Glomerular endothelial cell (primary cell): ENCODE data around the gene IGFBP2. TPM values are rescaled to one million over a fixed set of nuclear protein-coding genes. Genes with fewer than 3 reads are reported as not detected.

Experiments
- DNase-seq: peaks from one replicate; pipeline ENCODE4 v3.0.0-alpha.2; 2011; ENCODE audit warnings: low read depth, low spot score; ENCODE audit errors: extremely low read depth
- total RNA-seq: library from RNA; depleted of rRNA; stranded (reverse); fragments of >200 nt; gene quantifications from 2 replicates; pipeline ENCODE4 v1.2.3, GENCODE V29; 2015

Gene IGFBP2
- total RNA-seq, 1 donor from 2014 or later: 268 TPM

GRCh38 chr2:216698895-216699294, 65.7 kb downstream of the IGFBP2 start:
- peak; percentile 20 for DNase-seq

- no peak for DNase-seq
Measured at GRCh38 chr2:216700088-216700567, 66.9 kb downstream of the IGFBP2 start.

GRCh38 chr2:216700781-216701180, 67.6 kb downstream of the IGFBP2 start:
- DNase-seq: no peak

- DNase-seq: no peak
Measured at GRCh38 chr2:216701544-216701943, 68.3 kb downstream of the IGFBP2 start.

- no peak for DNase-seq
Measured at GRCh38 chr2:216702756-216703155, 69.5 kb downstream of the IGFBP2 start.

- no peak for DNase-seq
Measured at GRCh38 chr2:216710551-216711301, 77.5 kb downstream of the IGFBP2 start.

- DNase-seq: no peak
Measured at GRCh38 chr2:216711348-216711747, 78.1 kb downstream of the IGFBP2 start.

GRCh38 chr2:216713691-216714336, 80.6 kb downstream of the IGFBP2 start:
- no peak for DNase-seq

Other genes with a start within 250 kb of the IGFBP2 start
- 36.4 and 52.9 TPM in 2 replicates for gene SMARCAL1, start 220.9 kb upstream of the IGFBP2 start, total RNA-seq
- gene RPL37A, start 134.6 kb upstream of the IGFBP2 start, total RNA-seq: 1,125 and 1,716 TPM in 2 replicates
- 23.4 and 36.8 TPM in 2 replicates for gene IGFBP5, start 62.1 kb downstream of the IGFBP2 start, total RNA-seq
- not detected in 2 replicates for gene TNP1, start 226.6 kb downstream of the IGFBP2 start, total RNA-seq